AG20443 (cell line): ENCODE results near the gene MR1.

Source experiments
- DNase-seq: peaks from one replicate; pipeline ENCODE4 v3.0.0; 2012; ENCODE audit warnings: low spot score, mixed read lengths

MR1 gene

DNA sequence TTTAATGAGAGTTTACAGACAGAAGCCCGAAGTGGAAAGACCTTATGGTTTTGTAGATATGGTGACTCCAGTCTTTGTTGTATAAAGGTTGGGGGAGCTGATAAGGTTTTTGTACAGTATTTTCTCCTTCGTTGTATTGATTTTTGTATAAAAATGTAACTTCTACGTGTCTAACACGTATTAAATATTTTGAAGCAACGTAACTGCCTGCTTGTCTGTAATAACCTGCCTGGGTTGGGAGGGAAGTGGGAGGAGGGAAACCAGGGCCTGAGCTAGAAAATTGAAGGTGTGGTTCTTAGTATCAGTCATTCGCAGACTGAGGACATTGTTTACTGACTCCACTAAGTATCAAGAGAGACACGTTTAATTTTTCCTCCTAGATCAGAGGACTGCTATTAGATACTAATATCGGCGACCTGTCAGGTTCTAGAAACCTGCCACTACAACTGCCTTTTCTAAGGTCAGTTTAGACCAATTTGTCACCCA is 56.9 kb downstream of the MR1 start:
- no peak for DNase-seq

DNA sequence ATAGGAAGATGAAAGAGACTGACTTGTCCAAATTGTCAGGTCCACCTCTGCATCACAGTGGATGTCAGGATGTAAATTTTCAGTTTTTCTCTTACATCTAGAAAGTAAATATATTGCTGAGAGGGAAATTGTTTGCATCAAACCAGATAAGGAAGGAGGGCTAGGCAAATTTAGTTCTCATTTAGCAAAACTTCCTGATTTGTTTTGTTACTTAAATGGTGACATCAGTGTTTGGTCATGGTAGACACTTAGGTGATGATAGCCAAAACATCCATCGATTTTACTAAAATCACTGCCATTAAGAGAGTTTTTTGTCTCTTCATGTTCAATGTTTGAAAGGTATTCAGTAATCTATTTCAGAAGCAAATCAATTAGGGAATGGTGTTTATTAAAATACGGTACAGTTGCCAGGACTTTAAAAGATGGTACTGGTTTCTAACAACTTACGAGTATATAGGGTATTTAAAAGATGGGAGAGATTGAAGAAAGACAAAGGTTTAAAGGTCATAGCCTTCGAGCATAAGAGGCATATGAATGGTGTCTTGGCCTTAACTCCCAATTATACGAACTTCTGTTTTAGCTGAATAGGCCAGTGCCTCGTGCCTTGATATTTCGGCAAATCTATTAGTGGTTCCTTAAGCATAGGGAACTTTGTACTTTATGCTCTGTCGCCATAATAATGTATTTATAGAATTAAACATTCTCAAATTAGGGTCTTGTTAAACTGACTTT is 57.7 kb downstream of the MR1 start:
- no peak for DNase-seq

DNA sequence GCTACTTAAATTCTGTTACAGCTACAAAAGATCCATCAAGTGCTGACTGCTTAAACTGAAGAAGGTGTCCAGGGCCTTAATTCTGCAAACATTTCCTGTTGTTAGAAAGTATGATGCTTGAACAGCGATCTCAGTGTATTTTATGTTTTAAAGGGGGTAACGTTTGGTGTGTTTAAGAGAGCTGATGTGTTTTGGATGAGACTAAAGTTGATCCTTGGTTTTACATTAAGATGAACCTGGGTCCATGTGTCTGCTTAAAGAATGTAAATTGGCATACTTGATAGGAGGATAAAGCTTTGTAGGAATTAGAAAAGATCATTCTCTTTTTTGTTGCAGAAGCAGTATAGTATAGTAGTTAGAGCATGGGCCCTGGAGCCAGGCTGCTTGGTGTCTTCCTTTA is 58.3 kb downstream of the MR1 start:
- no peak for DNase-seq

DNA sequence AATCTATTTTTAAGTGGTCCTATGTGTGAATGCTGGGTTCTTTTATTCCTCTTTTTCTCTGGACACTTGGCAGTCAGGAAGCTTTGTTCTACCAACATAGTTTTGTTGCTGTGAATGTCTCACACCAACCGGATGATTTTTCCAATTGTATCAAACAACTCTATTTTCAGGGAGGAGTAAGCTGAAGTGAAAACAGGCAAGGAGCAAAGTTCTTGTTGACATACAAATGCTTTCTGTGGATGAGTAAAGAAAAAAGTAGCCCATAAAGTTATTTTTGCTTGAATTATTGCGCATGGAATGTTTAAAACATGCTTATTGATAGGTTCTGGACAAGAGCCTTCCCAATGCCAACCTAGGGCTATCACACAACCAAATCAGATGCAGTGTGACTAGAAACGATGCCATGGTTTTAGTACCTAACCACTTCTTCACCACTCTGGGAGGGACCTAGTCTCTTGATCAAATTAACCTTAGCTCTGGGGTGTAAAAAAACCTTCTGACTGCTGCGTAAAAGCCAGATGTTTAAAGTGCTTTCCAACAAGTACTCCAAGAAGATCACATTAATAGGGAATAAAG is 59.2 kb downstream of the MR1 start:
- DNase-seq = no peak

DNA sequence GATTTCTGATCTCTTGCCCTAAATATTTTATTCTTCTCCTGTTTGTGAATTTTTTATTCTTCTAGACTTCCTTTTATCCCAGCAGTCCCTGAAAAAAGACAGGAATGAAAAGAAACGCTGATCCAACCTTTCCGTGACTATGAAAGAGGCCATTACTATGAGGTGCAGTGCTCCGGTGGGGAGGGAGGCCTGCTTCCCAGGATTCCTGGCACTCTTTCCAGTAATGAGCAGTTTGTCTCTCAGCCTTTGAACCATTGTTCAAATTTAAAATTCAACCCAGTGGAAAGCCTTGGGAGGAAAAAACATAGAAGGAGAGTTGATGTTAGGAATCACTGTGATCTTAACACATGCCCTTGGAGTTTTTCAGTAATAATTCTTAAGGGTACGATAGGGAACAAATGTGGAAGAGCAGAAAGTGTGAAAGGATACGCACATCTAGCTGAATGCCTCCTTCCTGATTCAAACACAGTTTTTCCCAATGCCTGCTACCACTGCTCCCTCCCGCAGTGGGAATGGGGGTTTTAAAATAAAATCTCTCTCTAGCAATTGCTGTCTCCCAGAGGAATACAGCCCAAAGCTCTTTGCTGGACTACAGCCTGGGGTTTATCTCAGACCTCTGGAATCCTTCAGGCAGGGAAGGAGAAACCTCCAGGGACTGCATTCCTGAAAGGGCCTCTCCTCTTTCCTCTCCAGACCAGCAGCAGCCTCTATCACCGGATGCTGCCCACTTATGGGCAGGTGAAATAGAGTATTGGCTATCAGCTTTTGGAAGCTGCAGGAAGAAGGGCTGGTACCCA is 60.8 kb downstream of the MR1 start:
- DNase-seq = peak; percentile 73

DNA sequence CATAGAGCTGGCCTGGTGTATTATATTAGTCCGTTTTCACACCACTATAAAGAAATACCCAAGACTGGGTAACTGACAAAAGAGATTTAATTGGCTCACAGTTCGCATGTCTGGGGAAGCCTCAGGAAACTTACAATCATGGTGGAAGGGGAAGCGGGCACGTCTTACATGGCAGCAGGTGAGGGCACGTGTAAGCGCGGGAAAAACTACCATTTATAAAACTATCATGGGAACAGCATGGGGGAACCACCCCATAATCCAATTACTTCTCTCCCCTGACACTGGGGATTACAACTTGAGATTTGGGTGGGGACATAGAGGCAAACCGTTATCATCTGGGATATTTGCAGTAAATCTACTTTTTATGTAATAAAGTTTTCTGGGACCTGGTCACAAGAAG is 61.5 kb downstream of the MR1 start:
- no peak for DNase-seq

DNA sequence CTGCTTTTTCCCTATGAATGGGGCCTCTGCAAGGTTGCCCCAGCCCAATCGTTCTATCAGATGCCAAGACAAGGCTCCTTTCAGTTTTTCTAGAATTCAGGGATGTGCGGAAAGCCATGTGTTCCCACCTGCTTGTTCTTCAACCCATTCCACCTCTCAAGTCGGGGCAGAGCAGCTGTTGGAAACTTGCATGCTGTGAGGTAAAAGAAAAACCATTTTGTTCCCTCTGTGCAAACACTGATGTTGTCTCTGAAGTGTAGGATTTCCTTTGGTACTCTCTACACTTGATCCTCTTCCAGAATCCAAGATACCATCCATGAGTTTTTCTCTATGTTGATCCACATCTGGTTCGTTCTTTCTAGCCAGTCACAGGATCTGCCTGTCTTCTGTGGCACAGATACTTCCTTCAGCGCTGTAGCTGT is 62.0 kb downstream of the MR1 start:
- no peak for DNase-seq

DNA sequence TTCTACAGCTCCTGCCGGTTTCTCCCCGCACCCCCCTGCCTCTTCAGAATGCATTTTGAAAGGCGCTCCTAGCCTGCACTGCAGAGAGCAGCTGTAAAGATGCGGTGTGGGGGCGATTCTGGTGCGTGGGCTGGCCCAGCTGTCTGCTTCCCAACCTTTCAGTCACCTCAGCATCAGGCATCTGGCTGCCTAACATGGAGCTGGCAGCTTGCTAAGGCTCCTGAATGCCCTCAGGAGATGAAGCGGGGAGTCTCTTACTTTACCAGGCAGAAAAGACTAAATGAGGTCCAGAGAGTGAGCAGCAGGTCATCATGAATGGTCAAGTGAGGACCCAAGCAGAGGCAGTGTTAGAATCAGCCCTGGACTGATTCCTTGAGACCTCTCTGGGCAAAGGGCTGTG is 63.5 kb downstream of the MR1 start:
- DNase-seq = no peak

DNA sequence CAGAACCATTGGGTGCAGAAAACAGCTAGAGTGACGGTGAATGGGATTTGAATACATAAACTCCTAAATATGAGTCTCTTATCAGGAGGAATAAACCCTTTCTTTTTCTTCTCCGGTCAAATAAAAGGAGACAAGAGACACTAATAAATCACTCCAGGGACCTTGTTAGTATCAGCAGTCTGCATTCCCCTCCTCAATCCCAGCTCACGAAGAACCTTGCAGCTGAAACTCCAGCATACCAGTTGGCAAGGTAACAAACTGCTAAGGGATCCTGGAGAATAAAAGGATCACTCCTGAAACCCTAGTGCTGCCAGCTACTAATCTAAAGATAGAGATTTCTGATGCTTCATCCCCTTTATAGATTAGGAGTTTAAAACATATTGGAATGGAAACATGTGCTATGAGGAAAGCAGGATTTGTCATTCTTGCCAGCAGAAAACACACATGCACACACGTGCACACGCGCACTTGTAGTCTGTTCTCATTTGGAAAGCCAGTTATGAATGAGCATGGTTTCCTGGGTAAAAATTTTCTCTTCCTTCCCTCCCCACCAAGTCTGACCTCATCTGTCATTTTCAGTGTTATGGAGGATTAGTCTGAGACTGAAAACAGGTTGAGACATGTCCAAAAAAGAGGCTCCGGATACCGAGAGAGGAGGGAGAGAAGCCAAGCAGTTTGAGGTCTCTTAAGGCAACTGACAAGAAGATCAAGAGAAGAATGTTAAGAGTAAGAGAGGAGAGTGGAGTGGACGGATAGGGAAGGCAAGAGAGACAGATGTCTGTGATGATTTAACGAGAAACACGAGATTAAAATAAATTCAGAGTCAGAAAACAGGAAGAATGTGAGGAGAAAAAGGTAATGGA is 65.6 kb downstream of the MR1 start:
- DNase-seq = no peak

DNA sequence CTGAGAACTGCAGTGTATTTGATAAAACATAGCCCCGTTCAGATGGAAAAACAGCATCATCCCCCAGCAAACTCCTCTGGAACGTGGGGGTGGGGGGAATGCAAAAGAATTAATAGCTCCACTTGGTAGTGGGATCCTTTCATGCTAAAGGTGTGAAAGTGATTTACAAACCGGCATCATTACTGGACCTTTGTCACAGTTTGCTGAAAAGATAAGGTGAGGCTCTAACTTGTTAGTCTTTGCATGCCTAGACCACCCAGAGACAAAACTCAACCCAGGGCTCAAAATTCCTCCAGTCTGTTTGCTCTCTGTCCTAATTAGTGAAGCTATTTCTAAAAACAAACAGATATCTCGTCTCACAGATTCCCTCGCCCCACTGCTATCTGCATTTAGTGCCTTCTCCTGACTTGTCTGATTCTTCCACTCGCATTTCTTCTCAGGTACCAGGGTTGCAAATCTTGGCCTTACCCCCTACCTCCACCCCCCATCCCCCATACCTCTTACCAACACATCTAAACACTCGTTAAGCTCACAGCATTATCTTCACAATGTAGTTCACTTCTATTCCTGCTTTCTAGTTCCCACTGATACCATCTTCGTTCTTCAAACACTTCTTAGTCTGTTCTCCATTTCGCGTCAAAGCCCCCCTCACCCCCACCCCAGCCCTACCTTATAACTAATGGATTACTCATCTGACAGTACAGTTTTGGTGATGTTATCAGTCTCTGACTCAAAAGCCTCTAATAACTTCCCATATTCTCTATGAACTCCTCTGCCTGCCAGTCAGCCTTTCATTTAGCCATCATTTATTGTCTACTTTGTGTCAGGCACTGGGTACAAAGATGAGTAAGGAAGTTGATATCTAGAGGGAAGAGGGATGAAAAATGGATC is 66.5 kb downstream of the MR1 start:
- DNase-seq = no peak

DNA sequence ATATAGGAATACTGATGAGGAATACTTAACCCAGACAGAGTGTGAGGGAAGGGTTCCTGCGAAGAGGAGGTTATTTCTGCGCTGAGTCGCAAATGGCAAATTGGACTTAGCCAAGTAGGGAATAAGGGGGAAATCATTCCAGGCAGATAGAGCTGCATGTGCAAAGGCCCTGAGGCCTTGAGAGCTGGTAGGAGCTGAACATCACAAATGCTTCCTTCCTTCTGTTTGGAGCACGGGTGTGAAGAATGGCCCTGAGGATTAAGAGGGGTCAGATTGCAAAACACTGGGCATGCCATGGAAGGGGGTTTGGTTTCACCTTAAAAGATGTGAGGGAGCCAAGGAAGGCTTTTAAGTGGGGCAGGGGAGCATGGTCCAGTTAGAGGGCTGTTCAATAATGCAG is 67.2 kb downstream of the MR1 start:
- DNase-seq = no peak

DNA sequence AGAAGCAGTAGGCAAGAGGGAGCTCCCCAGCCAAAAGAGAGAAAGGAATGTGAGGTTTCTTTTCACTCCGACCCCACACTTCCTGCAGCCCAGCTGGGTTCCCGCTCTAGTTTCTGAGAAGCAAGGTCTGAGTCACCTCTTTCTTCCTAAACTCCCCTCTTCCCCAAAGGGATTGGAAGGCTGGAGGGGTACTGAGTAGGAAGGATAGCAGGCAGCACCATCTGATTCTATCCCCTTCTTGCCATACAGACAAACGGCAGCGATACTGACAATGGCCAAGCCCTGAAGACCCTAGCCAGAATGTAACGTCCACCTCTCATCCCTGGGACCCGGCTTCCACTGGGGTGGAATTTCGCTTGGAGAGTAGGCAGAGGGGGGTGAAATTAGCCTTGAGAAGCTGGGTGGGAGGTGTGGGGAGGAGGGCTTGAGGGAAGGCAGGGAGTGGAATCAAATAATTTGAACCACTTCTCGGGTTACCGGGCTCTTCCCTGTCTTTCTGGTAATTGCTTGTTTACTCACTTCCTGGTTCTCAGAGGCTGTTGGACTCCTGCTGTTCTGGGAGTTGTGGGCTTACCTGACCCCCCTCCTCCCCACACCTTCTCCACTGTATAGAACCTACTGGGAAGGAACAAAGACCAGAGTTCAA is 67.9 kb downstream of the MR1 start:
- peak; percentile 30 for DNase-seq

DNA sequence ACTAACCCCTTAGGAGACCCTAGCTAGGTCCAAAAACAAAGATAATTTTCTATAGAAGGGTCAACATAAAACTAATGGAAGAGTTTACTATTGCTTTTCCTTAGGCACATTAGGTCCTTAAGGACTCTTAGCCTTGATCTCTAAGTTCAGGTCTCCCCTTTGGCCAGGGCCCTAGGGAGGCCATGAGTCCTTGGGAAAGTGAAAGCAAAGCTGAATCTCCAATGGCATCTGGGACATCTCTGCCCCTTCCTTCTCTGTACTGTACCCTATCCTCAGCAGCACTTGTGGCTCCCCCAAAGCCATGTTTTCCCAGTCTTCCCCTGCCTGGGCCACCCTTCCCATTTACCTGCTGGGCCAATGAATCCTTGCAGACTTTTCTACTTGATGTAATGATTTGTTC is 69.1 kb downstream of the MR1 start:
- DNase-seq = no peak

DNA sequence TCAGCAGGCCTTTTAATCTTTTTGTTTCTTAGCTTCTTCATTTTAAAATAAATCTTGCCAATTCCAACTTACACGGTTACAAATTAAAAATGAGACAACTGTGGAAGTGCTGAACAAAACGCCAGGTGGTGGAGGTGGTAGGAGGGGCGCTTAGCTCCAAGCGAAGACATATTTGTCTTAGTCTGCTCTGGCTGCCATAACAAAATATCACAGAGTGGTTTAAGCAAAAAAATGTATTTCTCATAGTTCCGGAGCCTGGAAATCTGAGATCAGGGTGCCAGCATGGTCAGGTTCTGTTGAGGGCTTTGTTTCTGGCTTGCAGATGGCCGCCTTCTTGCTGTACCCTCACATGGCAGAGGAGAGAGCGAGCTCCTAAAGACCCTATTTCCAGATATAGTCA is 69.6 kb downstream of the MR1 start:
- DNase-seq = no peak

DNA sequence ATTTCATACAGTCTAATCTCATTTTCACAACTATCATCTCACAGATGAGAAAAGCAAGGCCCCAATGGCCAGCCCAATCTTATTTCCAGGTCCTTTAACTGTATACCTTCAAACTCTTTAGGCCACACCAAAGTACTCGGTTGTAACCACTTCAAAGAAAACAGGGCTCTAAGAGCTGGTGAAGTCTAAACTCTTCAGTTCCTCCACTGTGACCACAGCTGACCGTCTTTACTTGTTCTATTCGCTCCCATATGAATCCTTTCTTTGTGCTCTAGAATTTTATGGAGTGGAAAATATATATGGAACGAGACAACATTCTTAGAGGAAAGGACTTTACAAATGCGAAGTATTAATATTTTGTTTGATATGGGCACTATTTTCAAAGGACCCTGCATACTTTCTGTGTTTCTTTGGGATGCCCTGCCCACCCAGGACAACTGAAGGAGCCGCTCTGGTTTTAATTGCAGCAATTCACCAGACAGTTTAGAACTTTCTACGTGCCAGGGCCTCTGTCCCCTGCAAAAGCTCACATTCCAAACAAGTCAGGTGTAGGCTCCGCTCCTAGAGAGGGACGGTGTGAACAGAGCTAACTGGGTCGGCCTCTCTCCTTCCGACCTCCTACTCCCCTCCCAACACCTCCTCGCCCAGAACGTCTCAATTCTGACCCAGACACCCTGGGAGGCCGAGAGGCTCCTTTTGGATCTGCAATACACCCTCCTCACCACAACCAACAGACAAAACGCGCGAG is 70.4 kb downstream of the MR1 start:
- DNase-seq = peak; percentile 40

DNA sequence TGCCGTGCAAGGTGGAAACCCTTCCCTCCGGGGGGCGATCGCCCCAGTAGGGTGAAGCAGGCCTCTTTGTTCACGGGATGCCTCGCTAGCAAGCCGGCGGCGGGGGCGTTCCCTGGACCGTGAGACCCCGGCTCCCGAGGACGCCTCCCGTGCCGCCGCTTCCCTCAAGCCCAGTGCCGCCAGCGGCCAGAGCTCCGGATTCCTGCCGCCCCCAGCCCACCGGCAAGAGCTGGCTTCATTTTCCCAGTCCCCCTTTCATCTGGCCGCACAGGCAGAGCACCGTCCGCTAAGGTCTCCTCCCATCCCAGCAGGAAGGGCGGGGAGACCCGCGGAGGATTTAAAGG is 71.0 kb downstream of the MR1 start:
- no peak for DNase-seq

DNA sequence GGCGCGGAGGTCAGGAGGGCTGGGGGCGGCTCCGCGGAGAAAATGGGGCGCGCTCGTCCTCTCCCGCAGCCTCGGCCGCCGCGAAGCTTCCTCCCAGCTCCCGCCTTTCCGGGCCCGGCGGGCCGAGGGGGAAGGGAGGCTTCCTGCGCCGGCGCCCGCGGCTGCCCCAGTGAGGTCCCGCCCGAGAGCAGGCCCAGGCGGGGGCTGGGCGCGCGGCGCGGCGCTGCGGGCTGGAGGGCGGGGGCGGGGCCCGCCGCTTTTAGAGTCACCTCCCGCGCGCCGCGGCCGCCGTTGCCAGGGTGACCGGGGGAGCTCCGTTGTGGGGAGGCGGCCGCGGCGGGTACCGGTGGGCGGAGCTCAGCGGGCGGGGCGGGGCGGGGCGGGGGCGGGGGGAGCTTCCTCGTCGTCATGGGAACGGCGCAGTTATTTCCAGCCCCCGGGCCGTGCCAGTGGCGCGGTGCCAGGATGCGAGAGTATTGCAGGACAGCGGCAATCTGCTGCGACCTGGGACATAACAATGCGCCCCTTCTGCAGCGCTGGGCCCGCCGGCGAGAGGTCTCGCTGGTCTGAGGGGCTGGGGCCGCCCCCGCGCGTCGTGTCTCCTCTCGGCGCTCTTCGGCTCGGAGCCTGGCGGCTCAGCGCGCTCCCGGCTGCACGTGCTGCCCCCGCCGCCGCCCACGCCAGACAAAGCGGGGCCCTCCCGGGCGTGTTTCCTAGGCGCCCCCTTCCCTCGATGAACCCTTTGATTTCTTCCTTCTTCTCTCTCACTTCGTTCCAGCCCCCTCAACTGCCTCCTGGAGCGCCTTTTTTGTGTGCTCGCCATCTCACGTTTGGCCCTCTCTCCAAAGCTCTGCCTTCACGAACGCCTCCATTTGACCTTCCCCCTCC is 71.6 kb downstream of the MR1 start:
- DNase-seq = peak; percentile 97

DNA sequence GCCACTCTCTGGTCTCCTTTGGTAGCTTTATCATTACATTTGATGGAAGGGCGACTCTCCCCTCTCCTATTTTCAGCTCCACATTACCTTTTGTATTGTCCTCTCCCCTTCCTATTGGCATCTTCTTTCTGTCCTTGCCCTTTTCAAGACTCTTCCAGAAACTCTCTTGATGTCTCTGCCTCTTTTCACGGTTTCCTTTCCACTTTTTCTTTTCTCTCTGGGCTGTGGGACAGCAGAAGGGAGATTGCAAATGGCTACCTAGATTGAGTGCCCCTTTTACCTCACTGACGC is 72.2 kb downstream of the MR1 start:
- DNase-seq = no peak

DNA sequence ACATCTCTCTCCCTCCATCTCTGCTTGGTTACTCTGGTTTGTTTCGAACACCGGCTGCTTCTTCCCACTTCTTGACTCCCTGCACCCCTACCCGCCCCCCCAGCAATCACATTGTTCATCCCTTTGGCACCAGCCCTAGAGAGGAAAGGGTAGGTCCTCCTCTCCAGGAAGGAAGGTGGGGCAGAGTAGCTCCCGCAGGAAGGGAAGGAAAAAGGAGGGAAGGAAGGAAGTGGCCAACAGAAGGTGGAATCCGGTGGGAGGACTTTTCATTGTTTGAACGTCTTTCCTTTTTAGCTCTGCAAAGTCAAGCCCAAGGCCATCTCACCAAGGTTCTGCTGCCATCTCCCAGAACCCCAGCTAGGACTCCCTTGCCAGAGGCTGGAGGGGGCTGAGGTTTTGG is 72.7 kb downstream of the MR1 start:
- DNase-seq = no peak
